ENCODE results near the gene RAX2. TPM values are rescaled to one million over a fixed set of nuclear protein-coding genes. Genes with fewer than 3 reads are reported as not detected.

RAX2 gene
- total RNA-seq, 2 experiments from 2014 or later = not detected

- H3K4me1 Mint-ChIP-seq = peaks cover 17% of the 10 kb centered on the region
- ChIA-PET CTCF (interaction anchor here (1.2 kb wide), 1 partner anchor 15 kb away, joined by 3 read pairs; no protein-coding TSS in a partner anchor), POLR2A (interaction anchor here (1.2 kb wide), 1 partner anchor 16 kb away, joined by 3 read pairs; no protein-coding TSS in a partner anchor)
- no peak for DNase-seq
- H3K27ac Mint-ChIP-seq = no peak overlapping the region
- H3K27me3 Mint-ChIP-seq = peaks cover 9% of the 10 kb centered on the region
- H3K36me3 Mint-ChIP-seq (ENCODE audit: low read depth) = peaks cover 21% of the 10 kb centered on the region
- peaks cover 20% of the 10 kb centered on the region for H3K9me3 Mint-ChIP-seq
- H3K4me3 Mint-ChIP-seq = no peak overlapping the region
These were observed 10.3 kb upstream of the RAX2 start for GRCh38 chr19:3782330-3782729.

GRCh38 chr19:3781603-3782002, 9.6 kb upstream of the RAX2 start:
- Mint-ChIP-seq H3K4me3 (no peak overlapping the region), H3K4me1 (peaks cover 16% of the 10 kb centered on the region), H3K36me3 (ENCODE audit: low read depth) (peaks cover 21% of the 10 kb centered on the region), H3K27me3 (peaks cover 8% of the 10 kb centered on the region), H3K9me3 (peaks cover 20% of the 10 kb centered on the region), H3K27ac (no peak overlapping the region)
- POLR2A ChIA-PET = interaction anchor here (1.1 to 1.2 kb wide), 2 partner anchors 16 to 19 kb away, joined by 3 read pairs; partner anchors contain the start of gene MRPL54
- DNase-seq = no peak
- CTCF ChIA-PET = no interaction called here

GRCh38 chr19:3780786-3781304, 8.8 kb upstream of the RAX2 start:
- Mint-ChIP-seq H3K27me3 (peaks cover 7% of the 10 kb centered on the region), H3K27ac (no peak overlapping the region), H3K4me1 (peaks cover 15% of the 10 kb centered on the region), H3K4me3 (no peak overlapping the region), H3K36me3 (ENCODE audit: low read depth) (peaks cover 21% of the 10 kb centered on the region), H3K9me3 (peaks cover 20% of the 10 kb centered on the region)
- no peak for DNase-seq
- ChIA-PET CTCF (no interaction called here), POLR2A (interaction anchor here (0.6 to 1.4 kb wide), 3 partner anchors 19 to 35 kb away, joined by 3 read pairs; partner anchors contain the start of gene MRPL54)

GRCh38 chr19:3778899-3779723, 7.1 kb upstream of the RAX2 start:
- POLR2A ChIA-PET = no interaction called here
- CTCF ChIA-PET = interaction anchor here (0.9 to 1.3 kb wide), 2 partner anchors 16 to 17 kb away, joined by 5 to 6 read pairs; partner anchors contain the start of gene MRPL54
- H3K36me3 Mint-ChIP-seq (ENCODE audit: low read depth) = peaks cover 21% of the 10 kb centered on the region
- H3K4me3 Mint-ChIP-seq = no peak overlapping the region
- peaks cover 20% of the 10 kb centered on the region for H3K9me3 Mint-ChIP-seq
- peaks cover 2% of the 10 kb centered on the region for H3K27me3 Mint-ChIP-seq
- DNase-seq = no peak
- H3K27ac Mint-ChIP-seq = no peak overlapping the region
- peaks cover 6% of the 10 kb centered on the region for H3K4me1 Mint-ChIP-seq

- H3K9me3 Mint-ChIP-seq = peaks cover 20% of the 10 kb centered on the region
- no peak overlapping the region for H3K27ac Mint-ChIP-seq
- H3K4me3 Mint-ChIP-seq = no peak overlapping the region
- no peaks in the 10 kb centered on the region for H3K27me3 Mint-ChIP-seq
- no peak for DNase-seq
- peaks cover 18% of the 10 kb centered on the region for H3K36me3 Mint-ChIP-seq (ENCODE audit: low read depth)
- peaks cover 6% of the 10 kb centered on the region for H3K4me1 Mint-ChIP-seq
- ChIA-PET POLR2A (no interaction called here), CTCF (no interaction called here)
These were observed 6.3 kb upstream of the RAX2 start for GRCh38 chr19:3778104-3778867.

- peaks cover 7% of the 10 kb centered on the region for H3K9me3 Mint-ChIP-seq
- peaks cover 7% of the 10 kb centered on the region for H3K4me1 Mint-ChIP-seq
- CTCF ChIA-PET = no interaction called here
- H3K4me3 Mint-ChIP-seq = no peak overlapping the region
- H3K27ac Mint-ChIP-seq = no peak overlapping the region
- DNase-seq = no peak
- no peaks in the 10 kb centered on the region for H3K27me3 Mint-ChIP-seq
- POLR2A ChIA-PET = no interaction called here
- H3K36me3 Mint-ChIP-seq (ENCODE audit: low read depth) = peaks cover 3% of the 10 kb centered on the region
These were observed 4.5 kb upstream of the RAX2 start for GRCh38 chr19:3776479-3777040.

- peaks cover 2% of the 10 kb centered on the region for H3K4me1 Mint-ChIP-seq
- no peaks in the 10 kb centered on the region for H3K27me3 Mint-ChIP-seq
- peaks cover 1% of the 10 kb centered on the region for H3K9me3 Mint-ChIP-seq
- CTCF ChIA-PET = no interaction called here
- H3K27ac Mint-ChIP-seq = no peak overlapping the region
- DNase-seq = no peak
- no peak overlapping the region for H3K4me3 Mint-ChIP-seq
- POLR2A ChIA-PET = interaction anchor here (1.6 kb wide), 1 partner anchor 10 kb away, joined by 5 read pairs; no protein-coding TSS in a partner anchor
- H3K36me3 Mint-ChIP-seq (ENCODE audit: low read depth) = no peaks in the 10 kb centered on the region
These were observed 3.8 kb upstream of the RAX2 start for GRCh38 chr19:3775831-3776230.

GRCh38 chr19:3775374-3775711, 3.3 kb upstream of the RAX2 start:
- Mint-ChIP-seq H3K9me3 (no peaks in the 10 kb centered on the region), H3K4me3 (no peak overlapping the region), H3K4me1 (peaks cover 2% of the 10 kb centered on the region), H3K27me3 (no peaks in the 10 kb centered on the region), H3K27ac (no peak overlapping the region), H3K36me3 (ENCODE audit: low read depth) (no peaks in the 10 kb centered on the region)
- CTCF ChIA-PET = no interaction called here
- POLR2A ChIA-PET = interaction anchor here (1.6 kb wide), 1 partner anchor 9 kb away, joined by 5 read pairs; no protein-coding TSS in a partner anchor
- DNase-seq = no peak

GRCh38 chr19:3774621-3775373, 2.8 kb upstream of the RAX2 start:
- Mint-ChIP-seq H3K27ac (no peak overlapping the region), H3K27me3 (no peaks in the 10 kb centered on the region), H3K9me3 (no peaks in the 10 kb centered on the region), H3K4me3 (no peak overlapping the region), H3K36me3 (ENCODE audit: low read depth) (no peaks in the 10 kb centered on the region), H3K4me1 (peaks cover 2% of the 10 kb centered on the region)
- CTCF ChIA-PET = no interaction called here
- DNase-seq = no peak
- POLR2A ChIA-PET = interaction anchor here (1.6 to 3.2 kb wide), 2 partner anchors 9 to 12 kb away, joined by 5 to 16 read pairs; partner anchors contain the start of gene MRPL54

GRCh38 chr19:3773814-3774515, 1.9 kb upstream of the RAX2 start:
- CTCF ChIA-PET = no interaction called here
- H3K4me1 Mint-ChIP-seq = peaks cover 2% of the 10 kb centered on the region
- H3K27ac Mint-ChIP-seq = no peak overlapping the region
- H3K9me3 Mint-ChIP-seq = no peaks in the 10 kb centered on the region
- H3K27me3 Mint-ChIP-seq = no peaks in the 10 kb centered on the region
- H3K36me3 Mint-ChIP-seq (ENCODE audit: low read depth) = no peaks in the 10 kb centered on the region
- DNase-seq = no peak
- H3K4me3 Mint-ChIP-seq = no peak overlapping the region
- POLR2A ChIA-PET = interaction anchor here (1.6 to 3.2 kb wide), 2 partner anchors 8 to 11 kb away, joined by 5 to 16 read pairs; partner anchors contain the start of gene MRPL54

GRCh38 chr19:3771000-3771905, 775 bp downstream of the RAX2 start:
- CTCF ChIA-PET = interaction anchor here (1.4 kb wide), 1 partner anchor 9 kb away, joined by 3 read pairs; the partner anchor contains the start of gene MRPL54

More at GRCh38 chr19:3771000-3771905, 775 bp downstream of the RAX2 start:
- POLR2A ChIA-PET = interaction anchor here (0.6 to 3.2 kb wide), 3 partner anchors 8 to 10 kb away, joined by 3 to 16 read pairs (median 3); partner anchors contain the start of genes APBA3 and MRPL54
- Mint-ChIP-seq H3K27ac (no peak overlapping the region), H3K9me3 (no peaks in the 10 kb centered on the region), H3K4me1 (peaks cover 14% of the 10 kb centered on the region), H3K27me3 (no peaks in the 10 kb centered on the region), H3K4me3 (no peak overlapping the region), H3K36me3 (ENCODE audit: low read depth) (peaks cover 10% of the 10 kb centered on the region)
- DNase-seq = no peak

Data from activated CD4-positive, alpha-beta memory T cell treated with anti-CD3 and anti-CD28 coated beads, Interleukin-2, amount 10 ng/mL, durations not matched to agents 7 days and 5 days (primary cell).